ENCODE results near the gene SGMS1.
"Not testable (repeated sequence)": the region's sequence is repeated elsewhere in the genome, so short reads cannot be mapped to it uniquely, and the experiment has no call there.

SGMS1 gene

DNA sequence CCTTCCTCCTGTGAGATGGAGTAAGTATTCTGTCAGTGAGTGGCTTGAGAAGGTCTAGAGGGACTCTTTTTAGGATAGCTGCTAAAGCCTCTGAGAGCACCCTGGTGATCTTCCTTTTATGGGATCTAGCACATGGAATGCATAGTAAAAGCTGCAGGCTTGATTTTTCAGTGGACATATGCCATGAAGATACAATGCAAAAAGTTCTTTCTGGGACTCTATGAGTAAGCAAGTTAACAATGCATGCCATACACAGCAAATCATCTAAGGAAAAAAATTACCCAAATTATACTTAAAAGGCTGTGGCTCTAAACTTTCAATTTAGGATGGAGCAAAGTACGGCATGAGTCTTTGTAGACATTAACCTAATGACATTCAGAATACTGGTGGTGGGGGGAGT, 154.5 kb downstream of the SGMS1 start:
- DNase-seq (ENCODE audit: low spot score): no peak

GRCh38 chr10:50467209-50467608, 156.5 kb downstream of the SGMS1 start:
- DNase-seq (ENCODE audit: low spot score): no peak

GRCh38 chr10:50464004-50464409, 159.7 kb downstream of the SGMS1 start:
- DNase-seq (ENCODE audit: low spot score): no peak

- DNase-seq (ENCODE audit: low spot score): no peak
Observed at GRCh38 chr10:50461834-50462233, 161.9 kb downstream of the SGMS1 start.

DNA sequence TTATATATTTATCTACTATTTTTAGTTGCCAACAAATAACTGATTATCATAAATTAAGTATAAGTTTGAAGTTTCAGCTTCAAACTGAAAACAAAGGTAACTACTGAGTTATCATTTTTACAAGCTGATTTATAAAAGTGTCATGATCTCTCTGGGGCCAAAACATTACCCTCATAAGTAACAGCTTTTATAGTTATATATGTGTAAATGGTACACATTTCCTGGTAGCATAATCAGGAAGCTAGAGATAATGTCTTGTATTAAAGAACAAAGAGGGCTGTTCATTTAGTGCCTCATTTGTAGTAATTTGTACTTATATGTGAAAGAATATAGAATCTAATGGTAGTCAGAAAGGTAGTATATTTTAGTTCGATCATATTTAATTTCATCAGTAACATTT, 162.6 kb downstream of the SGMS1 start:
- no peak for DNase-seq (ENCODE audit: low spot score)

GRCh38 chr10:50456719-50457118, 167.0 kb downstream of the SGMS1 start:
- DNase-seq (ENCODE audit: low spot score): no peak

GRCh38 chr10:50453940-50454339, 169.8 kb downstream of the SGMS1 start:
- no peak for DNase-seq (ENCODE audit: low spot score)

DNA sequence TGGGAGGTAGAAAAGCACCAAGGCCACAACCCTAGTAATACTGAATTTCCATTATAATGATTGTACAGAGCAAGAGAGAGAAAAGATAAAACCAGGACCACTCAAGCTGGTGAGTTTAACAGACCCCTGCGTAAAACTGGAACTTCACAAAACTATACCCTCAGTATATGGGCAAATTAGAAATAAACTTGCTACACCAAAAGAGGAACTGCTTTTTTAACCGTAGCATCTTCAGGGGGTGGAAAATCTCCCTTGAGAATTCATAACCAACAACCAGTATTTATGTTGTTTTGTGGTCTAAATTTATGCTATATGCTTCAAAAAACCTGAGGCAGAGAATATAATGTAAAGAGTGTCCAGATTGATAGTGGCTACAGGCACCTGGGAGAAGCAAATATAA, 171.2 kb downstream of the SGMS1 start:
- no peak for DNase-seq (ENCODE audit: low spot score)

DNA sequence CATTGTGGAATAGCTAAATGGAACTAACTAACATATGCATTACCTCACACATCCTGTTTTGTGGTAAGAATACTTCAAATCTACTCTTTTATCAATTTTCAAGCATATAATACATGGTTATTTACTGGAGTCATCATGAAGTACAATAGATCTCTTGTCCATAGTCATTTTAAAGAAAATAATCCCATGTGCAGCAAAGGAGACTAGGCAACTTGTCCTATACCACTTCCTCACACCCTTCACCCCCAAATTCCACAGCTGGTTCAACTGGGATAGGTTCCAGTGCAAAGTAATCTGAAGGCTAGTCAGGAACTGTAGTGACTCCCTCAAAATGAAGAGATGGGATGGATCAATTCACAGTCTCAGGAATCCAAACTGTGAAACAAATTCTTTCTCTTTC, 176.1 kb downstream of the SGMS1 start:
- no peak for DNase-seq (ENCODE audit: low spot score)

GRCh38 chr10:50445777-50446176, 178.0 kb downstream of the SGMS1 start:
- not testable (repeated sequence) for DNase-seq (ENCODE audit: low spot score)

DNA sequence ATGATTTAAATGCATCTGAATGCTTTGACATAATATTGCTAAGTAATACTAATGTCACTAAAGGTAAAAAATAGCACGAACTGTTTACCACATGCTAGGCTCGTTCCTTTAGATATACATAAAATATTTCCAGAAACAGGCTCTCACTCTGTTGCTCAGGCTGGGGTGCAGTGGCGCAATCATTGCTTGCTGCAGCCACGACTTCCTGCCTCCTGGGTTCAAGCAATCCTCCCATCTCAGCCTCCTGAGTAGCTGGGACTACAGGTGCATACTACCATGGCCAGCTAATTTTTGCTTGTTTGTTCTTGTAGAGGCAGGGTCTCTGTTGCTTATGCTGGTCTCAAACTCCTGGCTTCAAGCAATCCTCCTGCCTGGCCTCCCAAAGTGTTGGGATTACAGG, 183.3 kb downstream of the SGMS1 start:
- no peak for DNase-seq (ENCODE audit: low spot score)

- no peak for DNase-seq (ENCODE audit: low spot score)
Observed at GRCh38 chr10:50439806-50440205, 183.9 kb downstream of the SGMS1 start.

GRCh38 chr10:50439187-50439586, 184.6 kb downstream of the SGMS1 start:
- DNase-seq (ENCODE audit: low spot score): no peak

DNA sequence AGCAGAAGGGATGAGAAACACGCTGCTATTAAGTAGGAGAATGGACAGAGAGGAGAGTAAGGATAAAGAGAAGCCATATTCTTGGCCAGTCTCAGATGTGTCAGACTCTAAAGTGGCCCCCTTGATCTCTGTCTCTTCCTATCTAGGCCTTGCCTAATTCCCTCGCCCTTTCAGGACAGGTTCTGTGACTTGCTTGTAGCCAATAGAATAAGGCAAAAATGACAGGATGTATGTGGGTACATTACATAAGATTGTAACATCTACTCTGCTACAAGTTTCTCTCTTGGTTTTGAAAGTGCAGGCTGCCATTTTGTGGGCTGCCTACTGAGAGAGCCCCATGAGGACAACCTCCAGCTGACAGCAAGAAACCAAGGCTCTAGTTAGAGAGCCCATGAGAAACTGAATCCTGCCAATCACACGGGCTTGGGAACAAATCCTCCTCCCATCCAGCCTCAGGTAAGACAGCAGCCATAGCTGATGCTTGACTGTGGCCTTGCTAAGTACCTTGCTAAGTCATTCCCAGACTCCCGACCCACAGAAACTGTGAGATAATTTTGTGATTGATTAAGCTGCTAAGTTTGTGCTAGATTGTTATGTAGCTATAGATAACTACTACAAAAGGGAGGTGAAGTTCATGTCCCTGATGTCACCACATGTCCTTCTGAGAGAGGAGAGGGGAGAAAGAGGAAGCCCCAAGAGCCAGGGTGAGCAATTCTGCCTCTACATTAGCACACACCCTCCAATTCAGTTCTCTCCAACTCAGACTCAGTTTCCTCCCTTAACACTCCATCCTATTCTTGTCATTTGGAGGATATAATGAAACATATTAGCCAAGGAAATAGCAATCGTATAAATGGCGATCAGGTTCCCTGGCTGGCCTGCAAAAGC, 185.5 kb downstream of the SGMS1 start:
- DNase-seq (ENCODE audit: low spot score): no peak

DNA sequence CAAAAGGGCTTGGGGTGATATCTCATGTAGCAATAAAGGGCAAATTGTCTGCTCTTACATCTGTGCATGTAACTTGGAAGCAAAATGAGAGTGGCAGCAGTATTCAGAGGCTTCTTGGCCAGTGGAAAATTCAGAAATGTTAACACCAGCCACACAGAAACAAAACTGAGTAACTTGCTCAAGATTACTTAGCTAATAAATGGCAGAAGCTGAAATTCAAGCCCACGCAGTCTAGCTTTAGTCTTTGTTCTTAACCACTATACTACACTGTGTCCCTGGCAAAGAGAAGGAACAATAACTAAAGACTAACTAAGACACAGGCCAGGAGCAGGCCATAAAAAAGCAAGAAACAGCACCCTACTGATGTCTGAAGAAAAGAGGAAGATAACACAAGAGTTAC, 186.5 kb downstream of the SGMS1 start:
- DNase-seq (ENCODE audit: low spot score): no peak

GRCh38 chr10:50436805-50437204, 187.0 kb downstream of the SGMS1 start:
- DNase-seq (ENCODE audit: low spot score): no peak

DNA sequence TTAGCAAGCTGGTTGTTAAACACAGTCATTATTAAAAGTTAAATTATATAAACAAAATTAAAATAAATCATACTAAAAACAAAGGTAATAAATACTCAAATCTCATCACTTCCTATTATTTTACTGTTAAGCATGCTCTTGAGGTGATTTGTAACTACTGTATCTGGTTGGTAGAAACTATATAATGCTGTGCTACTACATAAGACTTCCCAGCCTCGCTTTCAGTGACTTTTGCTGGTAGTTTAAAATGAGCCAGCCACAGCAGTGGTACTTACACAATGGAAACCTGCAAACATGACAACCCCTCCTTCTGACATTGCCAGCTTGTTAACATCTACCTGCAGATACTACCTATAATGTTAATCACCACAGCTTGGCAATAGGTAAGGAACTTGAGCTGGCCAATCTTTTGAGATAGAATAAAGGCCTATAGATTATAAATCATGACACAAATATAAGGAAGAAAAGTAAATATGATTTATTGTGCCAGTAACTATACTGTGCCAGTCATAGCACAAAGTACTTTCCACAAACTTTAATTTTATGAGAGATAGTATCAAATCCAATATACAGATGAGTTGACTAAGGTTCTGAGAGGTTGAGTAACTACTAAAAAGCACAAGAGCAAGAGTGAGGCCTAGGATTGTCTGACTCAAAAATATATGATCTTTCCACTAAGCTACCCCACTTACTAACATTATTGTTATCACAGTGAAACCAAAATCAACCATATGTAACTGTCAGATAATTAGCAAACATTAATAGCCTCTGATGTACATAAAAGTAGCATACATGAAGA, 191.3 kb downstream of the SGMS1 start:
- peak; percentile 64 for DNase-seq (ENCODE audit: low spot score)

DNA sequence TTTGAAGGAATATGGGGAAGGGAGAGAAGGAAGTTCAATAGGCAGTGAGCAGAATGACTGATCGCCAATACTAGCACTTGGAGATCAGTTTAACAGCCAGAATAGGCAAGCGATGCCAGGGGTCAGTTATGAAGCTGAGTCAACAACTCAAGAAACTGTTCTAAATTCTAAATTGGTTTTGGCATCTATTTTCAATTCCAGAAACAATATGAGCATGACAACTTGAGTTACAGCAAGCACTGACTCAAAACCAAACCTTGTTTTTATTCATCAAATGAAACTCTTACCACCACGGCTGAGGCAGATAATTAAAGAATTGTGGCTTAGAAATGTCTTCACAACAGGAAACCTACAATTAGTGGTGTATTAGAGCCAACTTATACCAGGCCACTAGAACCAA, 192.0 kb downstream of the SGMS1 start:
- DNase-seq (ENCODE audit: low spot score): peak; percentile 92

- DNase-seq (ENCODE audit: low spot score): no peak
Observed at GRCh38 chr10:50431133-50431532, 192.6 kb downstream of the SGMS1 start.

- no peak for DNase-seq (ENCODE audit: low spot score)
Observed at GRCh38 chr10:50426485-50426884, 197.3 kb downstream of the SGMS1 start.

GRCh38 chr10:50425215-50425614, 198.5 kb downstream of the SGMS1 start:
- not testable (repeated sequence) for DNase-seq (ENCODE audit: low spot score)

- no peak for DNase-seq (ENCODE audit: low spot score)
Observed at GRCh38 chr10:50423448-50423847, 200.3 kb downstream of the SGMS1 start.

DNA sequence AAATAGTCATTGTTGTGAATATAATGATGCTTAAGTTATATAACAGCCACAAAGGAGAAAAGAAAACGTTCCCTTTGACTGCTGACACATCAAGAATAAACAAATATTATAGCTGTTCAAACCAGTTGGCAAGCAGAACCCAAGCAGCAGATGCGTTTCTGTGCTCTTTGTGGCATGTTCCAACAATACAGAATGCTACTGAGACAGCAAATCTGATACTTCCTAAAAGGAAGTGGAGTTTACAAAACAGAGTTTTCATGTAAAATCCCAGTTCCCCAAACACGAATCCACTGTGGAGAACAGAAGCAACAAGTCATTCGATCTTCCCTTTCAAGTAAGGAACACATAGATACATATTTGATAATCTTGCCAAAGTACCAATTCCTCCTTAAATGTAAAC, 201.5 kb downstream of the SGMS1 start:
- DNase-seq (ENCODE audit: low spot score): no peak

Data from activated CD4-positive, alpha-beta T cell treated with anti-CD3 and anti-CD28 coated beads, Interleukin-2, Interleukin-4, amounts not matched to agents 100 ng/mL and 50 ng/mL, durations not matched to agents 16 hours and 8 hours (primary cell).